Esophagus muscularis mucosa (tissue), 4 donors: Measurements from ENCODE around the gene TNIP3. TPM values are rescaled to one million over a fixed set of nuclear protein-coding genes. Genes with fewer than 3 reads are reported as not detected.

ENCODE experiments used
- DNase-seq: peaks from one replicate; pipeline ENCODE4 v3.0.0-alpha.2; 2017; ENCODE audit errors: extremely low spot score
- H3K27ac ChIP-seq, 4 donors: fragments of 200-600 bp; sonication (generic); replicated peaks in 1 of 4; 1 replicate in 3 of 4; 2 replicates in 1 of 4; pipeline ENCODE4 v1.5.1; 2016 to 2019; ENCODE audit warnings: mild to moderate bottlenecking in 1 of 4
- H3K27me3 ChIP-seq, 4 donors: fragments of 200-600 bp; sonication (generic); one replicate each; pipeline versions ENCODE4 v1.5.1 to v1.6.0; 2016 to 2019
- H3K36me3 ChIP-seq, 4 donors: fragments of 200-600 bp; sonication (generic); one replicate each; pipeline ENCODE4 v1.5.1; 2016 to 2019
- H3K4me1 ChIP-seq, 4 donors: fragments of 200-600 bp; sonication (generic); one replicate each; pipeline ENCODE4 v1.5.1; 2016 to 2019
- H3K4me3 ChIP-seq, 4 donors: fragments of 200-600 bp; sonication (generic); 1 replicate in 2 of 4; 2 replicates in 2 of 4; pipeline ENCODE4 v1.5.1; 2016 to 2019; ENCODE audit warnings: mild to moderate bottlenecking in 4 of 4, moderate library complexity in 1 of 4
- H3K9me3 ChIP-seq, 4 donors: fragments of 200-600 bp; sonication (generic); 1 replicate in 3 of 4; 2 replicates in 1 of 4; pipeline ENCODE4 v1.5.1; 2016 to 2019
- EP300 ChIP-seq: sonication (generic); formaldehyde crosslinking; IDR thresholded peaks from one replicate; pipeline ENCODE4 v1.6.1; 2017; ENCODE audit warnings: antibody characterized with exemption
- POLR2A ChIP-seq: fragments of 450-650 bp; IDR thresholded peaks from one replicate; pipeline ENCODE4 v1.6.1; 2017; ENCODE audit warnings: antibody characterized with exemption, moderate library complexity, mild to moderate bottlenecking, low read depth
- POLR2AphosphoS5 ChIP-seq, 2 donors: sonication (generic); formaldehyde crosslinking; IDR thresholded peaks; one replicate each; pipeline ENCODE4 v1.6.1; 2017; ENCODE audit warnings: antibody characterized with exemption in 2 of 2
- WGBS: methylation state at CpG from one replicate; pipeline ENCODE4 v1.1.5; 2018; 5-methylcytosine and 5-hydroxymethylcytosine counted together
- intact Hi-C: fragments of 100-400 bp; cut with DNase I; formaldehyde crosslinking; loops from one replicate; pipeline ENCODE4 v1.15.1; 2023
- total RNA-seq, 4 donors: library from RNA; depleted of rRNA; stranded (reverse); fragments of >200 nt; gene quantifications; one replicate each; pipeline versions ENCODE4 v1.1.0 to v1.2.1, GENCODE V29; 2016
- TF ChIP-seq, protein P1 (sequence below), 3 experiments: fragments of 200-600 bp in 2 of 3; fragments of 450-650 bp in 1 of 3; sonication (generic) in 2 of 3; IDR thresholded peaks; one replicate each; pipeline ENCODE4 v1.5.1; 2017 to 2019; ENCODE audit warnings: antibody characterized with exemption in 3 of 3, mild to moderate bottlenecking in 2 of 3, moderate library complexity in 1 of 3

Gene TNIP3
- total RNA-seq, 4 donors from 2014 or later = 2.2 TPM; not detected in 3

DNA sequence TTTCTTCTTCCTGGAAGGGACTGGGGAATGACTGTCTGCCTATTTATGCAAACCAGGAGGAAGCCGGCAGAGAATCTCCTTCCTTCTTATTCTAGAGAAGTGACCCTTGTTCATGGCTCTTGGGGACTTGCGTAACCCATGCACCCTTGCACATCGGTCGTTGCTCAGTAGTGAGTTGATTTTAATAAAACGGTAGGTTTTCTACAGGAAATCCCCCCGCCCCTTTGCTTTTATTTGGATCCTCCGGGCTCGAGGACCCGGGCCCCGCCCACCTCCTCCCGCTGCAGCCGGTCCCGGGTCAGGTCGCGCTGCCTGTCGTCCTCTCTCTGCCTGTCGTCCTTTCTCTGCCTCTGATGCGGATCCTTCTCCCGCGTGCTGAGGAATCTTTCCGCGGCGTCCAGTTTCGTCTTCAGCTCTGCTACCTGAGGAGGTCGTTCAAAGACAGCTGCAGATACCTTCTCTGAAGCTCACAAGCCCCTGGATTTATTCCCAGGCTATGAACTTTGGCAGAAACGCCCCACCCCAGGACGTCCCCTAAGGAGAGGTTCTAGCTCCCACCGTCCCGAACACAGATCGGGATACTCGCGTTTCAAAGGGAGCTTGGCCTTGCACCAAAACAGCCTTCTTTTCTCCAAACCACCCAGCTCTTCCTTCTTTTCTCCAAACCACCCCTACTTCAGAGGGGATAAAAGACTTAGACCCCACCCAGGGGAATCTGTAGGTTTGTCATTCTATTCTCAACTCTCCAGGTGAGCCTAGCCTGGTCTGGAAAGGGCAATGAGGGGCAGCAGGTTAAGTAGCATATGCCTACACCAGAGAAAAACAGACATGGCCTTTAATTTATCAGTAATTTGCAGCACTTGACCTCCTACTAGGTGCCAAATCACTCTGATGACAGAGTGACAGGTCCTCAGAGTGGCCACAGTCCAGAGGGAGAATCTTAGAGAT, 7.0 kb downstream of the TNIP3 start:
- intact Hi-C loops = no loop called here
- WGBS = 2% methylated on average over 32 of the region's 32 CpGs
- H3K4me1 ChIP-seq = peaks cover 0 to 12% (median 9%) of the 10 kb centered on the region in 4 donors

DNA sequence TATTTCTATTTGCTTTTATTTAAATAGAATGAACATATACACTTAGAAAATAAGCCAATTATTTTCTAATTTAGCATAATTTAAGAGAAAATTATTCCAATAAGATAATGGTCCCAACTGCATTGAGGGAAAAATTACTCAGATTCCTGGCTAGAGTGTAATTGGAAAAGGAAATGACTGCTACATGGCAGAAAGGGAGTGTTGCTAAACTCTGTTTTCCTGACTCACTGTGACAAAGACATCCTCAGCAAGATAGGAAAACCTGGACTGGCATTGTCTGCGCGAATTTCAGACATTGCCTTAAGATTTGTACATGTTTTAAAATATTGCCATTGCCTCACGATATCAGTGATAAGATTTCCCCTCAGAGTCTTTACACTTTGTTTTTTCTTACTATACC, 8.2 kb downstream of the TNIP3 start:
- H3K4me1 ChIP-seq = peaks cover 0 to 12% (median 9%) of the 10 kb centered on the region in 4 donors
- no peaks in the 10 kb centered on the region for H3K9me3 ChIP-seq
- no peaks in the 10 kb centered on the region for H3K36me3 ChIP-seq
- DNase-seq = no peak
- H3K4me3 ChIP-seq = peak overlapping the region; percentile 22 to 52 (median 42)
- WGBS = 70% methylated on average over 3 of the region's 3 CpGs
- TF ChIP-seq POLR2A (no peak), POLR2AphosphoS5 (IDR thresholded peaks at IDR 0.05) (peak in 1 of 2 donors; percentile 18)
- H3K27me3 ChIP-seq = peaks cover 0 to 16% (median 6%) of the 10 kb centered on the region in 4 donors
- no peak overlapping the region for H3K27ac ChIP-seq
- intact Hi-C loops = no loop called here

More for the DNA sequence above, 7.0 kb downstream of the TNIP3 start:
- Histone ChIP-seq H3K27ac (no peak overlapping the region), H3K4me3 (peak overlapping the region; percentile 39 to 60 (median 49)), H3K27me3 (peaks cover 0 to 16% (median 6%) of the 10 kb centered on the region in 4 donors), H3K9me3 (no peaks in the 10 kb centered on the region), H3K36me3 (no peaks in the 10 kb centered on the region)
- TF ChIP-seq, protein P1, sequence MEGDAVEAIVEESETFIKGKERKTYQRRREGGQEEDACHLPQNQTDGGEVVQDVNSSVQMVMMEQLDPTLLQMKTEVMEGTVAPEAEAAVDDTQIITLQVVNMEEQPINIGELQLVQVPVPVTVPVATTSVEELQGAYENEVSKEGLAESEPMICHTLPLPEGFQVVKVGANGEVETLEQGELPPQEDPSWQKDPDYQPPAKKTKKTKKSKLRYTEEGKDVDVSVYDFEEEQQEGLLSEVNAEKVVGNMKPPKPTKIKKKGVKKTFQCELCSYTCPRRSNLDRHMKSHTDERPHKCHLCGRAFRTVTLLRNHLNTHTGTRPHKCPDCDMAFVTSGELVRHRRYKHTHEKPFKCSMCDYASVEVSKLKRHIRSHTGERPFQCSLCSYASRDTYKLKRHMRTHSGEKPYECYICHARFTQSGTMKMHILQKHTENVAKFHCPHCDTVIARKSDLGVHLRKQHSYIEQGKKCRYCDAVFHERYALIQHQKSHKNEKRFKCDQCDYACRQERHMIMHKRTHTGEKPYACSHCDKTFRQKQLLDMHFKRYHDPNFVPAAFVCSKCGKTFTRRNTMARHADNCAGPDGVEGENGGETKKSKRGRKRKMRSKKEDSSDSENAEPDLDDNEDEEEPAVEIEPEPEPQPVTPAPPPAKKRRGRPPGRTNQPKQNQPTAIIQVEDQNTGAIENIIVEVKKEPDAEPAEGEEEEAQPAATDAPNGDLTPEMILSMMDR (IDR thresholded peaks at IDR 0.05) = no peak
- no peak for DNase-seq

DNA sequence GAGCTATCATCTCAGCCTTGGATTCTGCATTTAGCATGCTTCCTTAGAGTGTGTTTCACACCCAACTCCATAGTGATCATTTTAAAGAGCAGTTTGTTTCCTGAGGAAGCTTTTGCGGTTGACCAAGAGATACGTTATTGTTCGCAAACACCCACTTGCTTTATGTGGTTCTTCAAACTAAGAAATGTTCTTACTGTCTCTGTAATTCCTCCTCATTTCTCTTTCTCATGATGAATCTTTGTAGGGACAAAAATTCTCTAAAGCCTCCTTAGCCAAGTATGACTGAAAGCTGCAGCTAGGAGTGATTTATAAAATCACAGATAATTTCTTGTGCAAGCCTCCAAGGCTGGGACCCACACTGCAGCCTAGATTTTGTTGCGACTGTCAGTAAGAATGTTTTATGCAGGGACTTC, 10.0 kb downstream of the TNIP3 start:
- Histone ChIP-seq H3K9me3 (no peaks in the 10 kb centered on the region), H3K4me1 (peaks cover 0 to 12% (median 9%) of the 10 kb centered on the region in 4 donors), H3K4me3 (no peak overlapping the region), H3K36me3 (no peaks in the 10 kb centered on the region), H3K27me3 (peaks cover 0 to 16% (median 6%) of the 10 kb centered on the region in 4 donors), H3K27ac (no peak overlapping the region)
- WGBS = 67% methylated on average over 4 of the region's 4 CpGs
- intact Hi-C loops = no loop called here
- no peak for TF ChIP-seq POLR2AphosphoS5 (IDR thresholded peaks at IDR 0.05)
- no peak for TF ChIP-seq EP300
- TF ChIP-seq, protein P1 (IDR thresholded peaks at IDR 0.05) = no peak
- TF ChIP-seq POLR2A = no peak
- DNase-seq = no peak

DNA sequence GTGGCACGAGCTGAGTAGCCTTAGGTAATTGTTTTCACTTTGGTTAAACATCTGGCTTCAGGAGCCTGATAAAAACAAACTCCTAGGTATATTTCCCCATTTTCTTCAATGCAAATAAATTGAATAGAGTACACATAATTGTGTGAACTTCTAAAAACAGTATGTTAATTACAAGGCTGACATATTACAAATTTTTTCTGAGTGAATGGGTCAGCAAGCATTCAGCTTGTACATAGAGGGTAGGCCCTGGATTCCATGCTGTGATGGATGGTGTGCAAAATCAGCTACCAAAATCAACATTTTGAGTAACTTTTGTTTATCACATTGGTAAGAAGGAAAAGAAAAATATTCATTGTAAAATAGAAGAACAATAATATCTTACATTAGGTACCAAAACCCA, 12.2 kb downstream of the TNIP3 start:
- 85% methylated on average over 1 of the region's 1 CpG for WGBS
- Histone ChIP-seq H3K27me3 (peaks cover 0 to 4% (median under 1%) of the 10 kb centered on the region in 4 donors), H3K4me1 (peaks cover 0 to 8% (median 4%) of the 10 kb centered on the region in 4 donors), H3K36me3 (no peaks in the 10 kb centered on the region), H3K27ac (no peak overlapping the region), H3K9me3 (no peaks in the 10 kb centered on the region), H3K4me3 (no peak overlapping the region)
- TF ChIP-seq POLR2A = no peak
- no peak for TF ChIP-seq EP300
- no peak for TF ChIP-seq POLR2AphosphoS5 (IDR thresholded peaks at IDR 0.05)
- TF ChIP-seq, protein P1 (IDR thresholded peaks at IDR 0.05) = no peak
- DNase-seq = no peak
- intact Hi-C loops = no loop called here

DNA sequence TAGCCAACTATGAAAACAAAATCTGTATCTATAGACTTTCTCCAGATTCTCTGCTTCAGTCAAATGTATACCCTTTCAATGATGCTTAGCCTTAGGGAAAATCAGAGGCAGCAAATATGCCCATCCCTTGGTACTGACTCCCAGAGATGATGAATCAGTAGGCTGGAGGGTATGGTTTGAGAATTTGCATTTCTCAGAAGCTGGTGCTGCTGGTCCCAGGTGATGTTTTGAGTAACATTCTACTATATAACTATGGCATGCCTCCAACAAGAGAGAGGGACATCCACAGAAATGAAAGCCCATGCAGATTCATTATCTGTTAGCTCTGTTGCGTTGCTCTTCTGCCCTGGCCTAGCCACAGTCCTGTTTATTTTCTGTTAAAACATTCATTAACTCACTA, 13.6 kb downstream of the TNIP3 start:
- Histone ChIP-seq H3K9me3 (no peaks in the 10 kb centered on the region), H3K27me3 (peaks cover 0 to 4% (median 0%) of the 10 kb centered on the region in 4 donors), H3K4me3 (no peak overlapping the region), H3K4me1 (no peaks in the 10 kb centered on the region), H3K27ac (no peak overlapping the region), H3K36me3 (no peaks in the 10 kb centered on the region)
- WGBS = 94% methylated on average over 1 of the region's 1 CpG
- TF ChIP-seq, protein P1 (IDR thresholded peaks at IDR 0.05) = no peak
- no peak for TF ChIP-seq POLR2A
- no peak for TF ChIP-seq POLR2AphosphoS5 (IDR thresholded peaks at IDR 0.05)
- no peak for TF ChIP-seq EP300
- intact Hi-C loops = no loop called here
- no peak for DNase-seq
